Esophagus squamous epithelium (tissue), 5 donors: ENCODE data around the gene CTTNBP2. TPM values are rescaled to one million over a fixed set of nuclear protein-coding genes. Genes with fewer than 3 reads are reported as not detected.
A peak's percentile ranks its signal among the peaks of the same experiment; 100 is the strongest.

Experiments used
- DNase-seq: peaks from one replicate; lab custom pipeline; 2025; lab: John Stamatoyannopoulos, UW
- H3K27ac ChIP-seq, 4 donors: fragments of 200-600 bp; sonication (generic); one replicate each; pipeline ENCODE4 v1.5.1; 2016 to 2019; ENCODE audit warnings: mild to moderate bottlenecking in 1 of 4
- H3K27me3 ChIP-seq, 4 donors: fragments of 200-600 bp; sonication (generic); 1 replicate in 3 of 4; 2 replicates in 1 of 4; pipeline versions ENCODE4 v1.5.1 to v1.6.0; 2017 to 2021; ENCODE audit warnings: antibody characterized with exemption in 1 of 4
- H3K36me3 ChIP-seq, 3 donors: fragments of 200-600 bp; sonication (generic); one replicate each; pipeline ENCODE4 v1.5.1; 2016 to 2019
- H3K4me1 ChIP-seq, 3 donors: fragments of 200-600 bp; sonication (generic); one replicate each; pipeline ENCODE4 v1.5.1; 2017 to 2019
- H3K4me3 ChIP-seq, 4 donors: fragments of 200-600 bp; sonication (generic); 1 replicate in 3 of 4; 2 replicates in 1 of 4; pipeline ENCODE4 v1.5.1; 2016 to 2019; ENCODE audit warnings: mild to moderate bottlenecking in 2 of 4, moderate library complexity in 1 of 4
- H3K9me3 ChIP-seq, 3 donors: fragments of 200-600 bp; sonication (generic); one replicate each; pipeline ENCODE4 v1.5.1; 2016 to 2019
- POLR2A ChIP-seq, 4 donors: fragments of 450-650 bp; IDR thresholded peaks; one replicate each; pipeline ENCODE4 v1.6.1; 2017; ENCODE audit warnings: antibody characterized with exemption in 4 of 4, mild to moderate bottlenecking in 4 of 4, moderate library complexity in 3 of 4
- WGBS, 2 donors: methylation state at CpG; one replicate each; pipeline ENCODE4 v1.1.5; 2018; 5-methylcytosine and 5-hydroxymethylcytosine counted together
- intact Hi-C: fragments of 100-400 bp; cut with DNase I; formaldehyde crosslinking; loops from one replicate; pipeline ENCODE4 v1.15.0; 2022
- total RNA-seq, 4 donors: library from RNA; depleted of rRNA; stranded (reverse); fragments of >200 nt; gene quantifications; one replicate each; pipeline ENCODE4 v1.1.0, GENCODE V29; 2016
- TF ChIP-seq, protein P1 (sequence below), 6 experiments: fragments of 450-650 bp in 4 of 6; fragments of 200-600 bp in 2 of 6; sonication (generic) in 2 of 6; IDR thresholded peaks; one replicate each; pipeline ENCODE4 v1.5.1; 2016 to 2019; ENCODE audit warnings: antibody characterized with exemption in 6 of 6, mild to moderate bottlenecking in 4 of 6, moderate library complexity in 4 of 6
- donor health status: DM: yes; HTN: yes; CAD: no.

CTTNBP2 gene
- total RNA-seq, 4 donors from 2014 or later = 8.5 to 31.5 (median 19.6) TPM

DNA sequence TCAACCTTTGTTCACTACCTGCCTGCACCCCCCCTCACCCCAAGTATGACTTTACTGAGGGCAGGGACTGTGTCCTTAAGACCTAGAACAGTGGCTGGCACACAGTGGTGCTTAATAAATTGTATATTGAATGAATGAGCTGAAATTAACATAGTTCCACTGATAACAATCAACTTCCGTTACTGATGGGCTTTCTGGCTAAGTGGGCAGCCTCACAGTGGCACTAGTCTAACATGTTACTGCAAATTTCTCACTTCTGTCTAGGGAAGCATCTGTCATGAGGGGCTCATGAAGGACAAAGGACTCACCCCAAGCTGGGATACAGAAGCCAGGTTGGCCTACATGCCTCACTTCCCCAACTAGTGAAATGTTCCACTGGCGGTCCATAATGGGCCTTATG is 79.3 kb downstream of the CTTNBP2 start:
- Histone ChIP-seq H3K4me1 (peaks cover 0 to 12% (median 0%) of the 10 kb centered on the region in 3 donors), H3K36me3 (peaks cover 0 to 20% (median 6%) of the 10 kb centered on the region in 3 donors), H3K27me3 (no peaks in the 10 kb centered on the region), H3K9me3 (no peaks in the 10 kb centered on the region), H3K27ac (peak overlapping the region in 1 of 4 donors; percentile 46), H3K4me3 (no peak overlapping the region)
- no peak for DNase-seq
- WGBS, 2 donors = 81 to 94% methylated on average over 2 of the region's 2 CpGs
- intact Hi-C loops = no loop called here
- TF ChIP-seq POLR2A (IDR thresholded peaks at IDR 0.05) = no peak
- TF ChIP-seq, protein P1, sequence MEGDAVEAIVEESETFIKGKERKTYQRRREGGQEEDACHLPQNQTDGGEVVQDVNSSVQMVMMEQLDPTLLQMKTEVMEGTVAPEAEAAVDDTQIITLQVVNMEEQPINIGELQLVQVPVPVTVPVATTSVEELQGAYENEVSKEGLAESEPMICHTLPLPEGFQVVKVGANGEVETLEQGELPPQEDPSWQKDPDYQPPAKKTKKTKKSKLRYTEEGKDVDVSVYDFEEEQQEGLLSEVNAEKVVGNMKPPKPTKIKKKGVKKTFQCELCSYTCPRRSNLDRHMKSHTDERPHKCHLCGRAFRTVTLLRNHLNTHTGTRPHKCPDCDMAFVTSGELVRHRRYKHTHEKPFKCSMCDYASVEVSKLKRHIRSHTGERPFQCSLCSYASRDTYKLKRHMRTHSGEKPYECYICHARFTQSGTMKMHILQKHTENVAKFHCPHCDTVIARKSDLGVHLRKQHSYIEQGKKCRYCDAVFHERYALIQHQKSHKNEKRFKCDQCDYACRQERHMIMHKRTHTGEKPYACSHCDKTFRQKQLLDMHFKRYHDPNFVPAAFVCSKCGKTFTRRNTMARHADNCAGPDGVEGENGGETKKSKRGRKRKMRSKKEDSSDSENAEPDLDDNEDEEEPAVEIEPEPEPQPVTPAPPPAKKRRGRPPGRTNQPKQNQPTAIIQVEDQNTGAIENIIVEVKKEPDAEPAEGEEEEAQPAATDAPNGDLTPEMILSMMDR (IDR thresholded peaks at IDR 0.05) = no peak

DNA sequence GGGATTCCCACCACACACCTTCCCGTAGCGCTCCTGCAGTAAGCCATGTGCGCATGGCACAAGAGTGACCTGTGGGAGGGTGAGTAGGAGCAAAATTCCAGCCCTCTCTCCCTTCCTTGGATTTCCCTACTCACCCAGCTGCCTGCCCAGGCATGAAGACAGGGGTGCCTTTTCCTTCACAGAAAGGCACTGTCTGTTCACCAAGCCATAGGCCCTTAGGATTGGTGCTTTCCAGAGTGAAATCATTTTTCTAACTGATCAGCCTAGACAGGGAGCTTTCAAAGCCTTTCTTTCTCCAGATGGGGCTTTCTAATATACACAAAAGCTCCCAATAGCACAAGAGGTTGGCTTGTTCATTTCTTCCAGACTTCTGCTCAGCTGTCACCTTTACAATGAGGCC is 79.7 kb downstream of the CTTNBP2 start:
- no peak for DNase-seq
- no peaks in the 10 kb centered on the region for H3K9me3 ChIP-seq

DNA sequence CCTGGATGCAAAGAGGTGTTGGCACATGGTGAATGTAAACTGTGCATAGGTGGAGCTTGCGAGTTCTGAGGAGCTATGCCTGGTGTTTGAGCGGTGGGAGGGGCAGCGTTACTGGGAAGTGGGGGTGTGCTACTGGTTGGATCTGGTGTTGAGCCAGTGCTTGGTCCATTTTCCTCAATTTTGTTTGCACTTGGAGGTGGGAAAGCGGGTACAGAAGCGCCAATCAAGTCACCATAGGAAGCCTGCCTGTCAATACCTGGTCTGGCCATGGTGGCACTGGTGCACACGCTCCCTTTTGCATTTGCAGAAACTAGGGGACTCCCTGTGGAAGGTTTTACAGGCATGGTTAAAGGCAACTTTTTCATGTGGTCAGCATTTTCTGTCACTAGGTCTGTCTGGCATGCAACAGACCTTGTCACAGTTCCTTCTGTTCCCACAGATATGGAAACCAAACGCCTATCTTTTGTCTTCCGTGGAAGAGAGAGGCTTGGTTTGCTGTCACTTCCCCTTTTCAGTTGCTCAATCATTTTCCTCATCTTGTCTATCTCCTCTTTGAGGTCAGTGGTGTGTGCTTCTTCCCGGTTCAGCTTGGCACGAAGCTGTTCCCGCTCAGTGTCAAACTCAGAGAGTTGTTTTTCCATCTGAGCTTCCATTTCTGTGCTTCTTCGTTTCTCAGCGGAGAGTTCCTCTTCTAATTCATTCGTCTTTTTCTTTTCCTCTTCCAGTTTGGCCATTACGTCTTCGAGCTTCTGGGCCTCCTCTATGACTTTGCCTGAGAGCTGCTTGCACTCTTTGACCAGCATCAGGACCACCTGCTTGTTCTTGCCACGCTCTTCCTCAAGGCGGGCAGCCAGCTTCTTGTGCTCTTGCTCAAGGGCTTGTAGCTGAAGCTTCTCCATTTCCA is 81.1 kb downstream of the CTTNBP2 start:
- peaks cover 0 to 25% (median 0%) of the 10 kb centered on the region in 3 donors for H3K4me1 ChIP-seq
- intact Hi-C loops = no loop called here
- H3K4me3 ChIP-seq = no peak overlapping the region
- H3K27ac ChIP-seq = peak overlapping the region in 2 of 4 donors; percentile 35 to 46
- no peaks in the 10 kb centered on the region for H3K9me3 ChIP-seq
- 74 to 79% methylated on average over 15 to 18 of the region's 18 CpGs for WGBS, 2 donors
- no peak for DNase-seq
- peaks cover 0 to 20% (median 6%) of the 10 kb centered on the region in 3 donors for H3K36me3 ChIP-seq
- TF ChIP-seq, protein P1 (IDR thresholded peaks at IDR 0.05) = no peak
- TF ChIP-seq POLR2A (IDR thresholded peaks at IDR 0.05) = no peak
- no peaks in the 10 kb centered on the region for H3K27me3 ChIP-seq

More for the DNA sequence above, 79.7 kb downstream of the CTTNBP2 start:
- Histone ChIP-seq H3K27me3 (no peaks in the 10 kb centered on the region), H3K4me1 (peaks cover 0 to 12% (median 0%) of the 10 kb centered on the region in 3 donors), H3K27ac (peak overlapping the region in 1 of 4 donors; percentile 46), H3K4me3 (no peak overlapping the region), H3K36me3 (peaks cover 0 to 20% (median 6%) of the 10 kb centered on the region in 3 donors)
- WGBS, 2 donors = 41 to 75% methylated on average over 3 of the region's 3 CpGs
- intact Hi-C loops = no loop called here
- TF ChIP-seq POLR2A (IDR thresholded peaks at IDR 0.05) = no peak
- TF ChIP-seq, protein P1 (IDR thresholded peaks at IDR 0.05) = no peak

DNA sequence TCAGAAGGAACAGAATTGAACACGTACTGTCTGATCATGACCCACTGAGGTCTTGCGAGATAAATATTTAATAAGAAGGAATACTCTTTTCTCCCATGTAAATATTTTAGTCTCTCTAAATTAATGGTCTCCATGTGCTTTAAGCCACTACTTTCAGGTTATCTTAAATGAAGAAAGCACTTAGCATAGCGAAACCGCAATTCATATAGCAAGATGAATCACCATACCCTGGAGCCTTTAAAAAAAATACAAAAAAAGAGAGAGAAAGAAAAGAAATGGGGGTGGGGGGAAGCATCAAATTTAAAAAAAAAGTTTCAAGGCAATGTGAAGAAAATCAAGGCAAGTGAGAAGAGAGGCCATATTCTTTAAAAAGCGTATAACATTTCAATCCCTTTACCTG is 82.5 kb downstream of the CTTNBP2 start:
- Histone ChIP-seq H3K27me3 (no peaks in the 10 kb centered on the region), H3K4me3 (no peak overlapping the region), H3K4me1 (peaks cover 0 to 26% (median 0%) of the 10 kb centered on the region in 3 donors), H3K9me3 (no peaks in the 10 kb centered on the region), H3K36me3 (peaks cover 0 to 20% (median 6%) of the 10 kb centered on the region in 3 donors), H3K27ac (no peak overlapping the region)
- no peak for DNase-seq
- intact Hi-C loops = no loop called here
- TF ChIP-seq, protein P1 (IDR thresholded peaks at IDR 0.05) = no peak
- TF ChIP-seq POLR2A (IDR thresholded peaks at IDR 0.05) = no peak
- 71% methylated on average over 5 of the region's 5 CpGs for WGBS, 2 donors

DNA sequence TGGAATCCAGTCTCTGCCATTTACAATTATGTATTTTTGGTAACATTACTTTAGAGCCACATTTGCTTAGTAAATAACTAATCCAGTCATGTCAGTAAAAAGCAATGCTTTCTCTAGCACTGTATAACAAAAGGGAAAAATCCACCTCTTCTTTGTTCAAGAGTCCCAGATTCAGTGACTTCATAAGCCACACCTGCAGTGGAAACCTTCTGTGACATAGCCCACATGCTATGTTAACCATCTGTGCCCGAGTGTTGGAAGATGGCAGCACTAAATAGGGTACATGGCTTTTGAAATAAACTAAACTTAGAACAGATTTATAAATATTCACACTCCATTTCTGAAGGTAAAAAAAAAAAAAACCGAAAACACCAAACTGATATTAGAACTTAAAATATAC is 83.0 kb downstream of the CTTNBP2 start:
- Histone ChIP-seq H3K4me1 (peaks cover 0 to 26% (median 0%) of the 10 kb centered on the region in 3 donors), H3K9me3 (no peaks in the 10 kb centered on the region), H3K27me3 (no peaks in the 10 kb centered on the region), H3K27ac (no peak overlapping the region), H3K4me3 (no peak overlapping the region), H3K36me3 (peaks cover 0 to 20% (median 6%) of the 10 kb centered on the region in 3 donors)
- no peak for DNase-seq
- TF ChIP-seq, protein P1 (IDR thresholded peaks at IDR 0.05) = no peak
- TF ChIP-seq POLR2A (IDR thresholded peaks at IDR 0.05) = no peak
- intact Hi-C loops = no loop called here
- 66 to 76% methylated on average over 2 of the region's 2 CpGs for WGBS, 2 donors
